Effector memory CD8-positive, alpha-beta T cell (primary cell): ENCODE results near the gene BAHCC1.
A peak's percentile ranks its signal among the peaks of the same experiment; 100 is the strongest.

ENCODE experiments used
- ATAC-seq: fragments of 150-1000 bp; cut with Tn5 transposase; replicated peaks from 2 replicates; pipeline ENCODE4 v1.10.0; 2021; ENCODE audit warnings: mild to moderate bottlenecking, moderate library complexity
- DNase-seq, 3 experiments: peaks; one replicate each; pipeline ENCODE4 v3.0.0; 2021
- H3K27ac Mint-ChIP-seq, 2 donors: one replicate each; pipeline ENCODE4 v1.8.0; 2022; ENCODE audit warnings: mild to moderate bottlenecking in 2 of 2, mixed read lengths in 2 of 2, moderate library complexity in 2 of 2
- H3K27me3 Mint-ChIP-seq, 2 donors: one replicate each; pipeline ENCODE4 v1.8.0; 2022; ENCODE audit warnings: mixed read lengths in 2 of 2
- H3K36me3 Mint-ChIP-seq: one replicate; pipeline ENCODE4 v1.8.0; 2022; ENCODE audit warnings: mild to moderate bottlenecking, moderate library complexity, mixed read lengths; ENCODE audit not compliant: insufficient read depth
- H3K4me1 Mint-ChIP-seq, 2 donors: one replicate each; pipeline ENCODE4 v1.8.0; 2022; ENCODE audit warnings: low read depth in 2 of 2, mixed read lengths in 2 of 2
- H3K4me3 Mint-ChIP-seq, 2 donors: one replicate each; pipeline ENCODE4 v1.8.0; 2022; ENCODE audit warnings: mild to moderate bottlenecking in 2 of 2, mixed read lengths in 2 of 2, moderate library complexity in 2 of 2
- H3K9me3 Mint-ChIP-seq, 2 donors: one replicate each; pipeline ENCODE4 v1.8.0; 2022; ENCODE audit warnings: mixed read lengths in 2 of 2

BAHCC1 gene

DNA sequence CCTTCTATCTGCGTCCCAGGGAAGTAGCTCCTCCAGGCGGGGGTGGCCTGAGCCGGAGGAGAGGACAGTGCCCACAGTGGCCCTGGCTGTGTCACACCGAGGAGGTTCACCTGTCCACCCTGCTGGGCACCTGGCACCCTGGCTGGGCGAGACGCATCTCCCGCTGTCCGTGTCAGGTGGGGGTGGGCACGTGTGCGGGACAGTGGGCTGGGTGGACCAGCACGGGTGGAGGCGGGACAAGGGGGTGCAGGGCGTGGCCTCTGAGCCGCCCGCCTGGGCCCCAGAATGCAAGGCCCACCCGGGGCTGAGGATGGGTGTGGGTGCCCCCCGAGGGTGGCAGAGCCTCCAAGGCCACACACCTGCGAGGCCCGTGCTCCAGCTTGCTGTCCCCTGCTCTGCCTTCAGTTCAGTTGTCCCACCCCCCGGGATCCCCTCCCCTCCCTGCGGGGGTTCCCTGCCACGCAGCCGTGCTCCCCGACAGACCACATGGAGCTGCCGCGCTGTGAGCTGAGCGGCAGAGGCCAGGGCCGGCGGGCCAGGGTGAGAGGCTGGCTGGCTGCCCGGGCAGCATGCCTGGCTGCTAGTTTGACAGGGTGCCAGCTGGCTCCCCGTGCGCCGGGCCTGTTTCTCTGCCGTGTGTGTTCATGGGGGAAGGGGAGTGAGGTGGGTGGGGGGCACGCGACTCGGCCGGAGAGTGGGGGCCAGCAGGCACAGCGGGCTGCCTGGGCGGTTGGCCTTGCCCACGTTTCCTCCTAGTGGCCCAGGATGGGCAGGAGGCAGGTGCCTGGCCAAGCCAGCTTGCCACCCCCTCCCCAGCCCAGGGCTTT, 33.9 kb downstream of the BAHCC1 start:
- Mint-ChIP-seq H3K4me3 (peak overlapping the region in 1 of 2 donors; percentile 25), H3K36me3 (peaks cover 3% of the 10 kb centered on the region), H3K27me3 (peaks cover 10 to 57% of the 10 kb centered on the region in 2 donors), H3K9me3 (no peaks in the 10 kb centered on the region), H3K4me1 (peaks cover 0 to 14% of the 10 kb centered on the region in 2 donors), H3K27ac (no peak overlapping the region)
- peak; percentile 40 for ATAC-seq
- no peak for DNase-seq

DNA sequence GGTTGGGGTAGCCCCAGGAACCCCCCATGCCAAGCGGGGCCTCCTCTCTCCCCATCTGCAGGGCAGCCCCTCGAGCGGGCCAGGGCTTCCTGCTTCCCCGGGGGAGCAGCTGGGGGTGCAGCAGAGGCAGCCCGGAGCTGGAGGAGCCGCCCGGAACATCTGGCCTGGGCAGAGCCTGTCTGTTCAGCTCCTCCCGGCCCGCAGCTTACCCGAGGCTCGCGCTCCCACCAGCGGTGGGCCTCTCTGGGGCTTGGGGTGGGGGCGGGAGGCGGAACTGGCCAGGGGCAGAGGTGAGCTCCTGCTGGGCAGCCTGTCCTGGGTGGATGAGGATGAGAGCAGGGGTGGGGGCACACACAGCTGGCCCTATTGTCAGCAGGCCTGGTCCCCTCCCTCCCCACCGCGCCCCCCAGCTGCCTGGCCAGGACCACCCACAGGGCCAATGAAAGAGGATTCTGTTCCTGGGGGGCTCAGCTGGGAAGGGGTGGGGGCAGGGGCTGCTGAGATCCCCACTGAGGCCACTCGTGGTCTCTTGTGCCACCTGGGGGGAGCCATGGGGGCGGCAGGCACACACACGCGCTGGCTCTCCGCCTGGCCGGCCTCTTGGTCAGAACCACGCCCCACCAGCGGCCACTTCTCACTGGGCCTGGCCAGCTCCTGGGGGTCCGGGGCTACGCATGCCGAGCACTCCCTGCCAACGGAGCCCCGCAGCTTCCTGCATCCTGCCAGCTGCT, 34.7 kb downstream of the BAHCC1 start:
- no peaks in the 10 kb centered on the region for H3K9me3 Mint-ChIP-seq
- DNase-seq: no peak

GRCh38 chr17:81431545-81432482, 36.6 kb downstream of the BAHCC1 start:
- H3K4me1 Mint-ChIP-seq: peaks cover 0 to 16% of the 10 kb centered on the region in 2 donors
- no peak for ATAC-seq

More for the DNA sequence above, 34.7 kb downstream of the BAHCC1 start:
- Mint-ChIP-seq H3K4me3 (peak overlapping the region in 1 of 2 donors; percentile 25), H3K27me3 (peaks cover 16 to 65% of the 10 kb centered on the region in 2 donors), H3K36me3 (peaks cover 3% of the 10 kb centered on the region), H3K4me1 (peaks cover 0 to 14% of the 10 kb centered on the region in 2 donors), H3K27ac (no peak overlapping the region)
- peak; percentile 23 for ATAC-seq

GRCh38 chr17:81432941-81433340, 37.7 kb downstream of the BAHCC1 start:
- ATAC-seq (no peak), DNase-seq (no peak)
- Mint-ChIP-seq H3K9me3 (no peaks in the 10 kb centered on the region), H3K4me1 (peaks cover 0 to 12% of the 10 kb centered on the region in 2 donors), H3K27ac (no peak overlapping the region), H3K36me3 (peaks cover 3% of the 10 kb centered on the region), H3K4me3 (no peak overlapping the region), H3K27me3 (peaks cover 21 to 78% of the 10 kb centered on the region in 2 donors)

More at GRCh38 chr17:81431545-81432482, 36.6 kb downstream of the BAHCC1 start:
- Mint-ChIP-seq H3K27me3 (peaks cover 20 to 76% of the 10 kb centered on the region in 2 donors), H3K27ac (no peak overlapping the region), H3K9me3 (no peaks in the 10 kb centered on the region), H3K4me3 (no peak overlapping the region), H3K36me3 (peaks cover 3% of the 10 kb centered on the region)
- no peak for DNase-seq

- H3K9me3 Mint-ChIP-seq: no peaks in the 10 kb centered on the region
- no peak for DNase-seq
- no peaks in the 10 kb centered on the region for H3K36me3 Mint-ChIP-seq
- peaks cover 0 to 11% of the 10 kb centered on the region in 2 donors for H3K4me1 Mint-ChIP-seq
- H3K27me3 Mint-ChIP-seq: peaks cover 25 to 78% of the 10 kb centered on the region in 2 donors
- no peak overlapping the region for H3K4me3 Mint-ChIP-seq
- H3K27ac Mint-ChIP-seq: no peak overlapping the region
- ATAC-seq: no peak
These were observed 38.4 kb downstream of the BAHCC1 start for GRCh38 chr17:81433656-81434055.

DNA sequence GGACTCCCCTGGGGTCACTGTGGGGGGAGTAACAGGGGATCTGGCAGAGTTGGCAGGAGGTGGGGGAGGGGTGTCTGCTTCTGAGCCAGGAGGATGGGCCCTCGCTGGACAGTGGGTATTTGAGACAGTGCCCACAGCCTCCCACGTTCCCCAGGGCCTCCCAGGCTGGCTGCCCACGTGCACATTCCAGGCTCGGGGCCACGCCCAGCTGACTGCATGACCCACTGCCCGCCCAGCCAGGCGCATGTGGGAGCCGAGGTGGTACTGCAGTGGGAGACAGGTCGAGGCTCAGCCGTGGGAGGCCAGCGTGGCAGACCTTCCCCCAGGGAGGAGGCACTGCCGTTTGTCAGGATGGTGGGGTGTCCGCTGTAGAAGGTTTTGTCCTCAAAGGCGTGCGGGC, 38.8 kb downstream of the BAHCC1 start:
- no peaks in the 10 kb centered on the region for H3K9me3 Mint-ChIP-seq
- H3K36me3 Mint-ChIP-seq: no peaks in the 10 kb centered on the region
- H3K4me1 Mint-ChIP-seq: peaks cover 0 to 10% of the 10 kb centered on the region in 2 donors
- no peak overlapping the region for H3K4me3 Mint-ChIP-seq
- DNase-seq (no peak), ATAC-seq (no peak)
- H3K27me3 Mint-ChIP-seq: peaks cover 25 to 78% of the 10 kb centered on the region in 2 donors
- H3K27ac Mint-ChIP-seq: no peak overlapping the region

DNA sequence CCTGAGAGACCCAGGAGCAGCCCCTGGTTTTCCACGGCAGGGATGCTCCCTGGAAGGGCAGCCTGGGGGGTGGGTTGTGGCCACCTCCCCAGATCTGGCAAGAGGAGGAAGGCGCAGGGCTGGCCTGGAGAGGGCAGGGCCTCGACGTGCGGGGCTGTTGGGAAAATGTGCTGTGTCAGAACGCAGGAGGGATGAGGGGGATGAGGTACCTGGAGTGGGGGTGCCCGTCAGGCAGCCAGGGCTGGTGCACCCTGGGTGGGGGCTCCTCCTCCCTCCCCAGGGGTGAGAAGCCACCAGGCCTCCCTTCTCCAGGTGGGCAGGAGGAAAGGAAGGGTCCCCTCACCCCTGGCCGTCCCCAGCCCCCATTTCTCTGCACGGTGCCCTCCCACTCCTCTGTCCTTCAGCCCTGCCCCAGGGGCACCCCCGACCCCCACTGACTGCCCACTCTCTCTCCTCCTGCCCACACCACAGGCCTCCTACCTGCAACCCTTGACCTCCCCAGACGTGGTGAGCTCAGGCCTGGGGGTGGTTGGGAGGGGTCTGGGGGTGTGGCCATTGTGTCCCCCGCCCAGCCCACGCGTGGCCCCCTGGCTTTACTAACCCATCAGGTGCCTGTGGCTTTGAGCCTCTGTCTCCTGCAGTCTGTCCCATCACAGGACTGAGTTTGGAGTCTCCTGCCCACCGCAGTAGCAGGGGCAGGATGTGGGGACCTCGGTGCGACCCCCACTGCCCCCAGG, 39.6 kb downstream of the BAHCC1 start:
- Mint-ChIP-seq H3K27me3 (peaks cover 25 to 84% of the 10 kb centered on the region in 2 donors), H3K4me3 (no peak overlapping the region), H3K27ac (no peak overlapping the region), H3K36me3 (no peaks in the 10 kb centered on the region), H3K4me1 (peaks cover 0 to 11% of the 10 kb centered on the region in 2 donors), H3K9me3 (no peaks in the 10 kb centered on the region)
- DNase-seq: no peak
- no peak for ATAC-seq

GRCh38 chr17:81435652-81436293, 40.5 kb downstream of the BAHCC1 start:
- no peaks in the 10 kb centered on the region for H3K36me3 Mint-ChIP-seq
- no peak overlapping the region for H3K4me3 Mint-ChIP-seq

DNA sequence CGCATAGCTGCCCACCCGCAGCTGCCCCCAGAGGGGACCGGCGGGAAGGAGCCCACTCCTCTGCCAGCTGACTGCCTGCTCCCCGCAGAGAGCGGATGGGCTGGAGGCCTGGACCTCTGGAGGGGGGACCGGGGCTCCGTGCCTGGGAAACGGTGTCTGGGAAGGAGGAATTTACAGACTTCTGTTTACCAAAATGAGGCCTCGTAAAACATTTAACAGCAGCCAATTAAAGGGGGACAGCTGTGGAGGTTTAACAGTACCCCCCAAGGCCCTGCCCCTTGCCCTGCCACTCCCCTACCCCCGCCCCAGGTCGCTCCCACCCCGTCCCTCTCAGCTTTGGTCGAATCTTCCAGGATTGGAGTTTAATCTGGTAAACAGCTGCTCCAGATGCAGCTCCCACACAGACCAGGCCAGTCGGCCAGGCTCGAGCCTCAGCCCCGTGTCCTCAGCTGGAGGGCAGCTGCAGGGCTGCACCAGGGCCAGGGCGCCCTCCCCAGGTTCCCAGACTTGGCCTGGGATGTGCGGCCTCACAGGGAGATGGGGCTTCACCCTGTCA, 41.1 kb downstream of the BAHCC1 start:
- H3K27ac Mint-ChIP-seq: no peak overlapping the region
- ATAC-seq (no peak), DNase-seq (no peak)
- H3K27me3 Mint-ChIP-seq: peaks cover 19 to 85% of the 10 kb centered on the region in 2 donors
- H3K9me3 Mint-ChIP-seq: no peaks in the 10 kb centered on the region
- no peaks in the 10 kb centered on the region for H3K36me3 Mint-ChIP-seq
- H3K4me1 Mint-ChIP-seq: peaks cover 0 to 7% of the 10 kb centered on the region in 2 donors
- H3K4me3 Mint-ChIP-seq: no peak overlapping the region

More at GRCh38 chr17:81435652-81436293, 40.5 kb downstream of the BAHCC1 start:
- peaks cover 21 to 84% of the 10 kb centered on the region in 2 donors for H3K27me3 Mint-ChIP-seq
- ATAC-seq (no peak), DNase-seq (no peak)
- no peak overlapping the region for H3K27ac Mint-ChIP-seq
- peaks cover 0 to 7% of the 10 kb centered on the region in 2 donors for H3K4me1 Mint-ChIP-seq
- H3K9me3 Mint-ChIP-seq: no peaks in the 10 kb centered on the region

DNA sequence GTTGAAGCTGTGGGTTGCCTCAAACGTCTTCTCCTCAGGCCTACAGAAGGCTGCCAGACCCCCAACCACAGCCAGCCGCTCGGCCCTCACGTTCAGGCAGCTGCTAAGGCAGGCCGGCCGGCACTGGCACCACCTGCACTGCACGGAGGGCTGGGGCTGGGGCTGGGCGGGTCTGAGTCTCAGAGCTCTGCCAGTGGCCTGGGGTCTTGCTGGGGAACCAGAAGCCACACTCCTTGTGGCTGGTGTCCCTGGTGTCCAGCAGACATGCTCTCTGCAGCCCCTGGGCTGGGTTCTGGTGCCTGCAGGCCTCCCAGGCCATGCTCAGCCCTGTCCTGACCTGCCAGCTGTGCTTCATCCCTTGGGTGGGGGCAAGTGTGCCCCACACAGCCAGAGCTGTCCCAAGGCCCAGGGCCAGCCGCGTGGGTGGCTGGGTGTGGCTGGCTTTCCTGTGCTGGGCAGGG, 42.0 kb downstream of the BAHCC1 start:
- Mint-ChIP-seq H3K4me1 (peaks cover 0 to 7% of the 10 kb centered on the region in 2 donors), H3K36me3 (no peaks in the 10 kb centered on the region), H3K27me3 (peaks cover 19 to 81% of the 10 kb centered on the region in 2 donors), H3K4me3 (no peak overlapping the region), H3K27ac (no peak overlapping the region), H3K9me3 (no peaks in the 10 kb centered on the region)
- DNase-seq (no peak), ATAC-seq (no peak)

DNA sequence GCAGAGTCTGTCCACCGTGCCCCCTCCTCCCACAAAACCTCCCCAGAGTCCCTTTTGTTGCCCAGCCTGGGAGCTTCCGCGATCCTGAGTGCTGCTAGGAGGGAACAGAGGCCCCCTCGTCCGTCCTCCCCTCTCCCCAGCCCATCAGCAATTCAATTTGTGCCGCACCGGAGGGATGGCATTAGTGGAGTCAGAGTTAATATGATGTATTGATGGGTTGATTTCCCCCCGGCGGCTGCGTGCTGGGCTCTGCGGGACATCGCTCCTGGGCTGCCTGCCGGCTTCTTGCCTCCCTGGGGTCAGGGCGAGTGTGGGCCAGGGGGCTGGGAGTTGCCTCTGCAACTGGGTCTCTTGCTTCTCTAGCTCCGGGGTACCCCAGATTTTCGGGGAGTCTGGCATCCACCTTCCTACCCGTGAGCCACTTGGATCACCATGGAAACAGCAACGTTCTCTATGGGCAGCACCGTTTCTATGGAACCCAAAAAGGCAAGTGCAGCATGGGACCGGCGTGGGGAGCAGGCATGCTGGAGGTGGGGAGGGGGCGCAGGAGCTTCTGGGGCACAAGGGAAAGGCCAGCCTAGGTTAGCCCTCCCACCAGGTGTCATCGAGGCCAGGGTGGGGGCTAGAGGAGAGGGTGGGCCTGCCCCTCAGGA, 42.9 kb downstream of the BAHCC1 start:
- no peaks in the 10 kb centered on the region for H3K9me3 Mint-ChIP-seq
- H3K4me1 Mint-ChIP-seq: peaks cover 0 to 7% of the 10 kb centered on the region in 2 donors
- no peaks in the 10 kb centered on the region for H3K36me3 Mint-ChIP-seq
- H3K27ac Mint-ChIP-seq: no peak overlapping the region
- H3K4me3 Mint-ChIP-seq: no peak overlapping the region
- ATAC-seq (no peak), DNase-seq (no peak)
- peaks cover 19 to 76% of the 10 kb centered on the region in 2 donors for H3K27me3 Mint-ChIP-seq
